NCI-H2081 (cell line): Measurements from ENCODE around the gene CCDC177.

Experiments
- DNase-seq, 2 experiments: peaks; one replicate each; lab custom pipeline; 2025; lab: John Stamatoyannopoulos, UW

Gene CCDC177

GRCh38 chr14:69574263-69574953 lies at the start of gene CCDC177:
Gene CCDC177, minus strand, starts transcription at chr14:69574871. Its CDS starts 1,249 bp downstream, at chr14:69573622.
- DNase-seq, result peak; percentile 72 to 75

- DNase-seq, result no peak
Observed at GRCh38 chr14:69624136-69624535, 49.5 kb upstream of the CCDC177 start.

GRCh38 chr14:69620981-69621380 lies 46.3 kb upstream of the CCDC177 start:
- DNase-seq, result no peak

GRCh38 chr14:69620211-69620611 lies 45.5 kb upstream of the CCDC177 start:
- no peak for DNase-seq

- DNase-seq, result no peak
Observed at GRCh38 chr14:69619012-69619411, 44.3 kb upstream of the CCDC177 start.

- DNase-seq, result peak in 1 of 2 experiments; percentile 56
Observed at GRCh38 chr14:69617796-69618195, 43.1 kb upstream of the CCDC177 start.

- DNase-seq, result no peak
Observed at GRCh38 chr14:69616408-69616773, 41.7 kb upstream of the CCDC177 start.

GRCh38 chr14:69615496-69616407 lies 41.1 kb upstream of the CCDC177 start:
- DNase-seq, result peak; percentile 55 to 72

GRCh38 chr14:69615121-69615495 lies 40.4 kb upstream of the CCDC177 start:
- no peak for DNase-seq

- no peak for DNase-seq
Observed at GRCh38 chr14:69614592-69614991, 39.9 kb upstream of the CCDC177 start.

- no peak for DNase-seq
Observed at GRCh38 chr14:69613312-69614073, 38.8 kb upstream of the CCDC177 start.

GRCh38 chr14:69612783-69613130 lies 38.1 kb upstream of the CCDC177 start:
- DNase-seq, result peak; percentile 16 to 68

- peak in 1 of 2 experiments; percentile 68 for DNase-seq
Observed at GRCh38 chr14:69612014-69612782, 37.5 kb upstream of the CCDC177 start.

- DNase-seq, result peak; percentile 95 to 96
Observed at GRCh38 chr14:69611172-69612013, 36.7 kb upstream of the CCDC177 start, which contains the start of gene SUSD6. Gene SUSD6, plus strand, starts transcription at chr14:69611596. Its CDS starts 46,997 bp downstream, at chr14:69658593.

- no peak for DNase-seq
Observed at GRCh38 chr14:69610874-69611171, 36.2 kb upstream of the CCDC177 start.

- DNase-seq, result no peak
Observed at GRCh38 chr14:69610020-69610873, 35.6 kb upstream of the CCDC177 start.

GRCh38 chr14:69606258-69607184 lies 31.9 kb upstream of the CCDC177 start:
- no peak for DNase-seq

GRCh38 chr14:69605738-69606137 lies 31.1 kb upstream of the CCDC177 start:
- no peak for DNase-seq
